NB4 (cell line): ENCODE results near the gene C17orf113.

Experiments used
- CTCF ChIP-seq: IDR thresholded peaks from one replicate; pipeline ENCODE4 v1.5.1; 2012; ENCODE audit warnings: low read depth, low read length
- POLR2A ChIP-seq: IDR thresholded peaks from 2 replicates; pipeline ENCODE4 v1.6.1; 2011; ENCODE audit warnings: mild to moderate bottlenecking; ENCODE audit not compliant: insufficient read length; ENCODE audit errors: extremely low read depth

- TF ChIP-seq CTCF (no peak), POLR2A (no peak)
Measured at GRCh38 chr17:42071810-42072209, 21.4 kb upstream of the C17orf113 start.
